NCI-H226 (cell line): Measurements from ENCODE around the gene GAS7.
"Not testable (repeated sequence)": the region's sequence is repeated elsewhere in the genome, so short reads cannot be mapped to it uniquely, and the experiment has no call there.

ENCODE experiments used
- DNase-seq: peaks from one replicate; pipeline ENCODE4 v3.0.0-alpha.2; 2015

Gene GAS7

DNA sequence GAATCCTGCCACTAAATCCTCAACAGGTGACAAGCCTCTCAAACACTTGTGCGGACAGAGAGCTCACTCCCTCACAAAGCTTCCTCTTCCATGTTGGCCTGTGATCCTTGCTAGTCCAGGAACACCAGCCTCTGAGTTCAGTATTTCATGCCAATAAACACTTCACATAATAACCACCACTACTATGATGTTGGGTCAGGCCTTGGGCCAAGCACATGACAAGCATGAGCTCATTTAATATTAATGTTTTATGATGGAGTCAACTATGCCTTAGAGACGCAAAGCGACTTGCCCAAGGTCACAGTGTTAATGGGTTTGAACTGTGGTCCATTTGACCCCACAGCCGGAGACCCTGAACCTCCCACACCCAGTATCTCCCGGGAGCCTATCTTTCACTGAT, 129.1 kb downstream of the GAS7 start:
- no peak for DNase-seq

GRCh38 chr17:10067446-10068143, 130.8 kb downstream of the GAS7 start:
- peak; percentile 47 for DNase-seq

GRCh38 chr17:10064536-10064935, 133.9 kb downstream of the GAS7 start:
- DNase-seq: no peak

- DNase-seq: no peak
Measured at GRCh38 chr17:10063730-10064241, 134.6 kb downstream of the GAS7 start.

DNA sequence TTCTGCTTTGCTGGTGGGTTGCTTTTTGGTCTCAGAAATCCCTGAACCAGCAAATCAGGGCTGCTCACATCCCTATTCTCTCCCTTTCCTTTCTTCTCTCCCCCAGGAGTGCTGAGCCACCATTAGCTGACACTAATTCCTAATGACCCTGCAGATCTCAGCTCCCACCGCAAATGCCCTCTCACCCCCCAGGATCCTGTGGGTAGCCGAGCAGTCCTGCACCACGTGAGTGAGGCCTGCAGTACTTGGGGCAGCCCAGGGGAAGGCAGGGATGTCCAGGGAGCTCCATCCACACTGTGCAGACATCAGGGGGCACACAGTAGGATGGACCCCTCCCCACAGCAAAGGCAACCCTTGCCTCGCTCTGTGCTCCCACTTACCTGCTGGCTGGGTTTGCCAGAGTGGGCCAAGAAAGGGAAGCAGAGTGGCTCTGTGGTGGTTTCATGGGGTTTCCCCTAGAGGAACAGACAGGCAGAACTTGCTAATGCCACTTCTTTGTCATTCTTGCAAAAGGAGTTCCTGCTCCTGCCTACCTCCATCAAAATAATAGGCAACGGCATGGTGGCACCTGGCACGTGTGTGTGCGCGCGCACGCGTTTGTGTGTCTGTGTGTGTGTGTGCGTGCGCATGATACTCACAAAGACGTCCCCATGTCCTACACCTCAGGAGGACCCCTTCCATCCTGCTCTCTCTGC, 135.6 kb downstream of the GAS7 start:
- DNase-seq: no peak

DNA sequence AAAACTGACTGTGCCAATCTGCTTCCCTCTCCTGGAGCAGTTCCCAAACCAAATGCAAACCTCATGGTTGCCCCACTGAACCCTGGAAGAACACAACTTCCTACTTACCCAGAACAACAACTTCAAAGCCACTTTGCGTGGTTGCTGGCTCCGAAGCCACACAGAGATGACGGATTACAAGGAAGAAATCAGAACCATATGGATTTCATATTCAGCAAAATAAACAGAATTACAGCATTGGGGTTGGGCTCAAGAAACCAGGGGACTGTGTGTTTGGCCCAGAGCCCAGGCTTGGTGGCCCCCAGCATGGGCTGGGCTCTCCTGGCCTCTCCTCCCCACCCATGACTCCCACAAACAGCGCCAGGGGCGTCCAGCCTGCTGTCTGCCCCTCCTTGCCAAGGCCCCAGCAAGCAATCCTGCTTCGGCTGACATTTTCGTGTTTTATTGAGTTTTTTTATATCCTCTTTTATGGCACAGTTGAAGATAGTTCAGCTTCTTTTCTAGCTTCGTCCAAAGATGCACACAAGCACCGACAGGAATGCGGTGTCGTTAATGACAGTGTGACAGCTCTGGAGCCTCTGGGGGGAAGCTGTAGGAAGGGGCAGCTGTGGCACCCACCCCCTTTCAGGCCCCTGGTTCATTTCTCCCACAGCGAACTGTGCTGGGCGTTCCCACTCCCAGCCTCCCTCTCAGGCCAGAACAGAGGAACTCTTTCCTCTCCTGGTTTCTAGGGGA, 137.1 kb downstream of the GAS7 start:
- no peak for DNase-seq

- DNase-seq: no peak
Measured at GRCh38 chr17:10060526-10060925, 137.9 kb downstream of the GAS7 start.

GRCh38 chr17:10059684-10060211, 138.7 kb downstream of the GAS7 start:
- no peak for DNase-seq

- DNase-seq: no peak
Measured at GRCh38 chr17:10058921-10059683, 139.3 kb downstream of the GAS7 start.

GRCh38 chr17:10057466-10057865, 140.9 kb downstream of the GAS7 start:
- DNase-seq: not testable (repeated sequence)

DNA sequence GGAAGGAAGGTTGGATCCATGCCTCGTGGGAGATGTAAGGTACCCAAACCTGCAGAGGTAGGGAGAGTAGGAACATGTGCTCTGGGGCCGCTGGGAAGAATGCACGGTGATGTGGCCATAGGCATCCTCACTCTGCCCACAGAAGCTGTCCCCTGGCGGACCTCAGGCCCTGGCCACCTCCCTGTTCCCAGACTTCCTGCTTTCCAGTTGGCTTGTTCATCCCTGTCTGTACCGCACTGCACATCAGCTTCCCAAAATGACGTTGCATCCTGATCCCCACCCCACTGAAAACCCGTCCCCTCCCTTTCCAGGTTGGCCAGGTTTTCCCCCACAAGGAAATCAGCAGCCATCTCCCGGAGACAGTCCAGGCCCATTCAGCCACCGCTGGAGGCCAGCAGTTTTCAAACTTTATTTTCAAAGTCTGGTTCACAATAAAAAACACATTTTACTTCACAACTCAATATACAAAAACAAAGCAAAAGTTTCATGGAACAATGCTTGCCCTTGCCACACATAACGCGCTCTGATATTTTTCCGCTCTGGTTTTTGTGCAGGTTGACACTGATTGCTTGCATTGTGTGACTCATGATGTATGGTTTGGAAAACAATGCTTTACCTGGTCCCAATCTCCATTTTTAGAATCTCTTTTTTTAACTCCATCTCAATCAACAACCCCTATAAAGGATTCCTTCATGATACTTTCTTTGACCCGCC, 143.0 kb downstream of the GAS7 start:
- no peak for DNase-seq

DNA sequence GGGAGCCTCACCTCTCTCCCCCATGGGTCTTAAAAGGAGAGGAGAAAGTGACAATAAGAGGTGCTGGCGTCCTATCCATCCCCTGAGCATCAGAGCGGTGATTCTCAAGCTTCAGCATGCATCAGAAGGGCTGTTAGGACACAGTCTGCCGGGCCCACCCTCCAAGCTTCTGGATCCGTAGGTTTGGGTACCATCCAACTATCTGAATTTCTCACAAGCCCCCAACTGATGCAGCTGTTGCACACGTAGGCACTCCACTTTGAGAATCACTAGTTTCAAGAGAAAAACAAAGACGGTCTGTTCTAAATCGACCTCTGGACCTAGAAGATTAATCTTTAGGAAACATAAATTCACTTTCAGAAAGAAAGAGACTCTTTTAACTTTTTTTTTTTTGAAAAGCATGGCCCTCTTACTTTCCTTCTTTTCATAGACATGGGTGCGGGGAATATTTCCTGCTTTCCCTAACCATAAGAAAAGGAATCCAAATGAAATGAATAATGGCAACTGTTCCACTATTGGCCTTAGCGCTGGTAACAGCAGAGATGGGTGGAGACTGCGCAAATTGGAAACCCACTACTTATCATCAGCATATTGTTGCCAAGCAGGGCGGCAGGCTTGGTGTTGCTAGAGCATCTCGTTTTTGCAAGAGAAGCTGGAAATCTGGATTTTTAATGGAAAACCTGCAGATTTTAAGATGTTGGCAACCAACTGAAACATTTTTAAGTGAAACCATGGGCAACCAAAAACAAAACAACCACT, 144.4 kb downstream of the GAS7 start:
- no peak for DNase-seq

DNA sequence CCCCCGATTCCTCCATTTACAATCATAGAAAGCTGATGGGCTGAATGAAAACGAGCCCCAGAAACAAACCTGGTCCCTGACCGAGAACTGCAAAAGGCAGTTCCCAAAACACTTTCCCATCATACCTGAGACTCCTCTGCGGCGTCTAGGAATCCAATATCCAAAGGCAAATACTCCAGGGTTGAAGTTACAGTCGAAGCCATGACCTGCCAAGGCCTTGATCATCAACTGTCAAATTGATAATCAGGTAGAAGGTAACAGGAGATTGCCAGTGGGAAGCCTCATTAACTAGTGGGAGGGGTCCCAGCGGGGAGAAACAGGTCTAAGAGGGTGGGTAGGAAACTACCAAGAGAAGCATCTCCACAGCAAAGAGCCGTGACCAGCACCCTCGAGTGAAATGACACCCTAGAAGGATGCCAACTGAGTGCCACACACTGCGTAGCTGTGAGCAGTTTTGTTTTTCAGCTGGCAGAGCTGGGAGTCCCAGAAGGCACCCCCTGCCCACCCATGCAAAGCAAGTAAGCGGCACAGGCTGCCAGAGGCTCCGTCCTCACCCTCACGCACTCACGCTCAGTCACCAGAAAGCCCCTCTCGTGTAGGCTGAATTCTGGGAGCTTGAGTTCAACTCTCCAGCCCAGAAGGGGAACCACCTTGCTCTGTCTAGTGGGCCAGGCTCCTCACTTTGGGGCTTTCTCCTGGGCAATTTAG, 146.1 kb downstream of the GAS7 start:
- no peak for DNase-seq

DNA sequence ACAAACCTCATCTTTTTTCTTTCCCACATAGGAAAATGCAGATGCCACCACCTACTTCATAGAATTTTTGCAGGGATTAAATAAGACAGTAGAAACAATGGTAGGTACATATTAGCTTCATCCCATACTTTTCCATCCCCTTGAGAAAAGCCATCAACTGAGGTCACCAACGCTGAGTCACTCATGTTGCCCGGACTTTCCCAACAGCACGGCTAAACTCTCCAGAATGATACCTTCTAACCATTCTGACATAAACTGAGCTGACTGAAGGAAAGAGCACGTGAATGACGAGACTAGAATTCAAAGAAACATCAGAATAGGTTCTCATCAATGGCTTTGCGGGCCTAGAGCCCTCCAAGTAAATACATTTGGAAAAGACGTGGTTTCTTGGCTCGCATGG, 147.3 kb downstream of the GAS7 start:
- no peak for DNase-seq

DNA sequence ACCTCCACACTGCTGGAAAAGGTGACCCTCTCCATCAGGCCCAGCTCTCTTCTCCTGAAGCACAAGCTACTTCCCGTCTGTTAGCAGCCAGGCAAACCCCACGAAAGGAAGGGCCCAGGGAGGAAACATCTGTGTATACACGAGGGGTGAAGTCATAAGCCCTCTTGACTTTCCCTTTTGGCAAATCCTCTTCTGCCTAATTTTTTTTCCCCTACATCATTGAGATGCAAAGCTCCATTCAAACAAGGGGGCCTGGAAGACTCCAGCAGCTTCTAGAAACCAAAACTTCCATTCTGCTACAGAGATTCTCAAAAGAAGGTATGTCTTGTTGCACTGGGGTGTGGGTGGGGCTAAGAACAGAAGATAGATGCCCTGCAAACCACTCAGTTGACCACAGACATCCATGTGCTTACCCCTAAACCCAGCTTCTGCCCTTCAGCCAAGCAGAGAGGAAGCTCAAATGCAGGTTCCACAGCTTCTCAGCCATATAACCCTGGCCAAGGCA, 147.8 kb downstream of the GAS7 start:
- DNase-seq: no peak

DNA sequence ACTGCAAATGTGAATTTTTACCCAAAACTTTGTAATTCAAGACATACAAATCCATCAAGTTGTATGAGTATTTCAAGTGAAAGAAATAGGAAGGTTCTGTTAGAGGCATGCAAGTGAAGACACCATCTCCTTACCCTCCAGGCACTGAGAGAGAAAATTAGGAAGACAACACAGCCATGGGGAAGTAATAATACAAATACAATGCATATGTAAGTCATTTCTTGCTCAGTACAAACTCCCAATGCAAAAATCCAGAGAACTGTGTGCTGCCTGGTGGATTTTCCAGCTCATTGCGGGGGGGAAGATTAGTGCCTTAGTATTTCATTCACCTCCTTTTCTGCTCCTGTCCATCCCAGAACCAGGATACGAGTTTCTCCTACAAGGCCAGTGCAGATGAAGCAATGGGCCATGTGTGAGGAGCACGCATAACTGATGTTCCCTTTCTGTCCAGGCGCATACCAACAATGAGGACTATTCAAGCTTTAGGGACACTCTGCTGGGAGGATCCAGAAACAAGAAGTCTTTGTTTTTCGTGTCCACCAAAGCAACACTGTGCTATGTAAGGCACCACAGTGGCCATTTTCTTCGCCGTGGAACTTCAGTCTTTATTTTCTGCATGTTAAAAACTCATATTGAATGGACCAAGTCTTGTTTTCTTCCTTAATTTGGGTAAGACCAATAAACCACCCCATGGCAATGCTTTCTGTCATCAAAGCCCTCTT, 149.6 kb downstream of the GAS7 start:
- DNase-seq: no peak

DNA sequence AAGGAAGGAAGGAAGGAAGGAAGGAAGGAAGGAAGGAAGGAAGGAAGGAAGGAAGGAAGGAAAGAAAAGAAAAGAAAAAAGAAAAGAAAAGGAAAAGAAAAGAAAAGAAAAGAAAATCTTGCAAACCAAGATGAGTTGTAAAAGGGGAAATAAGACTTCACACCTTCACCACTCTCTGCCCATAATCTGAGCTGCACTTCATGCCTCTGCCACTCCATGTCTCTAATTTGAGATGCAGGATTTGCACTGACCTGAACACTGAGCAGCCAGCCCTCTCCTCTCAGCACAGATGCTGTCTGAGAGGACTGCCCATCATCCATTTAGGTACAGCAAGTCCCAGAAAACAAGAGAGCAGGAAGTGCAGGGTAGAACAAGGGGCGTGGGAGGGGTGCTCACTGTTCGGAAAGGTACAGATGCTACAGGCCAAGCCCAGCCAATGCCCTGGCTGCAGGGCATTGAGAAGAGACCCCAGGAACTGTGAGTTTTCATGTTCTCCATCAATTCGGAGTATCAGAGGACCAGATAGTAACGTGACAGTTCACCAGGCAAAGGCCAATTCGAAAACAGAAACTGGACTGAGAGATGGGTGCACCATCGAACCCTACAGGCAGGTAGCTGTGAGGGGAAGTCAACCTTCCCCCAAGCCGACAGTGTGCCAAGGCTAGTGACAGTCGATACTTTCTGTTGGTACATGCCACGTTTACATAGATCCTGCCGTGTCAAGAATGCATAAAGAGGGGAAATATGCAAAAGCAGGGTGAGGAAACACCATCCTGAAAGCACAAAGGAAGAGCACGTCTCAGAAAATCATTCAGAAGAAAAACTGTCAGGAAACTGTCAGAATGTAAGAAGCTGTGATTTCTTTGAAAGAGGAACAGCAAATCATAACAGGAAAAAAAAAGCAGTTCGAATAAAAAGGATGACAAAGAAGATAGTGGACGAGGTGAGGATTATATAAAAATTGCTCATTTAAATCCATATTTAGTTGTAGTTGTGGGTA, 151.3 kb downstream of the GAS7 start:
- no peak for DNase-seq
